Panc1 (cell line): ENCODE results near the gene NCOA3.

Experiments used
- CTCF ChIP-seq: fragments of 450-650 bp; IDR thresholded peaks from 2 replicates; pipeline ENCODE4 v1.5.1; 2017; ENCODE audit warnings: mild to moderate bottlenecking
- POLR2AphosphoS5 ChIP-seq: IDR thresholded peaks from 2 replicates; pipeline ENCODE4 v1.6.1; 2012; ENCODE audit warnings: mild to moderate bottlenecking, low read depth, low read length, moderate library complexity
- SIN3A ChIP-seq: IDR thresholded peaks from 2 replicates; pipeline ENCODE4 v1.6.1; 2012; ENCODE audit warnings: low read depth, mild to moderate bottlenecking, low read length, moderate library complexity, borderline replicate concordance; ENCODE audit not compliant: insufficient read depth

- TF ChIP-seq POLR2AphosphoS5 (no peak), CTCF (no peak), SIN3A (no peak)
These were observed 33.2 kb upstream of the NCOA3 start for GRCh38 chr20:47468290-47469050.
